ENCODE data around the gene PLK5. TPM values are rescaled to one million over a fixed set of nuclear protein-coding genes. Genes with fewer than 3 reads are reported as not detected.

The PLK5 gene
- total RNA-seq, 1 experiment from 2014 or later = 1.4 TPM

DNA sequence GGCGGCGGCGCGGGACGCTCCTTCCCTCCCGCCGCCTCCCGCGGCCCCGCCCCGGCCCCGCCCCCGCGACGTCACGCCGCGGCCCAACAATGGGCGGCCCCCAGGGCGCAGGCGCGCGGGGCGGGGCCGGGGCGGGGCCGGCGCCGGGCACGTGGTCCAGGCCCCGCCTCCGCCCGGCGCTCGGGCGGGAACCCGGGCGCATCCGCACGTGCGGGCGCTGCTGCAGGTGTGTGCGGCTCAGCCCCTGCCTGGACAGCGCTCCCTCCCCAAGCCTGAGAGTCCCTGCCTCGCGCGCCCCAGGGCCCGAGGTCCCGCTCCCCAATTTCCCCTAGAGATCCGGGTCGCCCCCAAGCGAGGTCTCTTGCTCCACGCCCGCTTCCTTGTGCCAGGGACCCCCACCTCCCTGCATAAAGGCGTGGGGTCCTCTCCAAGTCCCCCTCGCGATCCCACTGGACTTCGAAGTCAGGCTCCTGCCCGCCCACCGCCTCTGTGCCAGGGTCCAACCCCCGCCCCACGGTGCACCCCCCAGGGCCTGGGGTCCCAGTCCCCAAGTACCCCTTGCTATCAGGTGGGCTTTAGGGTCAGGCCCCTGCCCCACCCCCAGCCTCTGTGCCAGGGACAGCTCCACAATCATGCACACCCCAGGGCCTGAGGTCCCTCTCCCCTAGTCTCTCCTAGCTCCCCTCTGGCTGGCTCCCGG lies 44.6 kb downstream of the PLK5 start, which contains the start of gene MEX3D (continued):
- TF ChIP-seq, protein P1, sequence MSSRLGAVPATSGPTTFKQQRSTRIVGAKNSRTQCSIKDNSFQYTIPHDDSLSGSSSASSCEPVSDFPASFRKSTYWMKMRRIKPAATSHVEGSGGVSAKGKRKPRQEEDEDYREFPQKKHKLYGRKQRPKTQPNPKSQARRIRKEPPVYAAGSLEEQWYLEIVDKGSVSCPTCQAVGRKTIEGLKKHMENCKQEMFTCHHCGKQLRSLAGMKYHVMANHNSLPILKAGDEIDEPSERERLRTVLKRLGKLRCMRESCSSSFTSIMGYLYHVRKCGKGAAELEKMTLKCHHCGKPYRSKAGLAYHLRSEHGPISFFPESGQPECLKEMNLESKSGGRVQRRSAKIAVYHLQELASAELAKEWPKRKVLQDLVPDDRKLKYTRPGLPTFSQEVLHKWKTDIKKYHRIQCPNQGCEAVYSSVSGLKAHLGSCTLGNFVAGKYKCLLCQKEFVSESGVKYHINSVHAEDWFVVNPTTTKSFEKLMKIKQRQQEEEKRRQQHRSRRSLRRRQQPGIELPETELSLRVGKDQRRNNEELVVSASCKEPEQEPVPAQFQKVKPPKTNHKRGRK (CRISPR knock-in tag; IDR thresholded peaks at IDR 0.05; ENCODE audit: borderline replicate concordance) = no peak
- TF ChIP-seq ELF4 (CRISPR knock-in tag; IDR thresholded peaks at IDR 0.05; ENCODE audit: low read depth) = peak; percentile 92; the same call in 1 of the 2 replicates
- TF ChIP-seq ZNF121 (CRISPR knock-in tag; IDR thresholded peaks at IDR 0.05) = no peak
- TF ChIP-seq, protein P2, sequence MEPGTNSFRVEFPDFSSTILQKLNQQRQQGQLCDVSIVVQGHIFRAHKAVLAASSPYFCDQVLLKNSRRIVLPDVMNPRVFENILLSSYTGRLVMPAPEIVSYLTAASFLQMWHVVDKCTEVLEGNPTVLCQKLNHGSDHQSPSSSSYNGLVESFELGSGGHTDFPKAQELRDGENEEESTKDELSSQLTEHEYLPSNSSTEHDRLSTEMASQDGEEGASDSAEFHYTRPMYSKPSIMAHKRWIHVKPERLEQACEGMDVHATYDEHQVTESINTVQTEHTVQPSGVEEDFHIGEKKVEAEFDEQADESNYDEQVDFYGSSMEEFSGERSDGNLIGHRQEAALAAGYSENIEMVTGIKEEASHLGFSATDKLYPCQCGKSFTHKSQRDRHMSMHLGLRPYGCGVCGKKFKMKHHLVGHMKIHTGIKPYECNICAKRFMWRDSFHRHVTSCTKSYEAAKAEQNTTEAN (CRISPR knock-in tag; IDR thresholded peaks at IDR 0.05) = peak; percentile 96
- TF ChIP-seq ZBTB21 (CRISPR knock-in tag; IDR thresholded peaks at IDR 0.05; ENCODE audit: borderline replicate concordance) = peak; percentile 53; the same call in 1 of the 2 replicates
- TF ChIP-seq, protein P3, sequence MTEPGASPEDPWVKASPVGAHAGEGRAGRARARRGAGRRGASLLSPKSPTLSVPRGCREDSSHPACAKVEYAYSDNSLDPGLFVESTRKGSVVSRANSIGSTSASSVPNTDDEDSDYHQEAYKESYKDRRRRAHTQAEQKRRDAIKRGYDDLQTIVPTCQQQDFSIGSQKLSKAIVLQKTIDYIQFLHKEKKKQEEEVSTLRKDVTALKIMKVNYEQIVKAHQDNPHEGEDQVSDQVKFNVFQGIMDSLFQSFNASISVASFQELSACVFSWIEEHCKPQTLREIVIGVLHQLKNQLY (CRISPR knock-in tag; IDR thresholded peaks at IDR 0.05) = no peak
- TF ChIP-seq, protein P4, sequence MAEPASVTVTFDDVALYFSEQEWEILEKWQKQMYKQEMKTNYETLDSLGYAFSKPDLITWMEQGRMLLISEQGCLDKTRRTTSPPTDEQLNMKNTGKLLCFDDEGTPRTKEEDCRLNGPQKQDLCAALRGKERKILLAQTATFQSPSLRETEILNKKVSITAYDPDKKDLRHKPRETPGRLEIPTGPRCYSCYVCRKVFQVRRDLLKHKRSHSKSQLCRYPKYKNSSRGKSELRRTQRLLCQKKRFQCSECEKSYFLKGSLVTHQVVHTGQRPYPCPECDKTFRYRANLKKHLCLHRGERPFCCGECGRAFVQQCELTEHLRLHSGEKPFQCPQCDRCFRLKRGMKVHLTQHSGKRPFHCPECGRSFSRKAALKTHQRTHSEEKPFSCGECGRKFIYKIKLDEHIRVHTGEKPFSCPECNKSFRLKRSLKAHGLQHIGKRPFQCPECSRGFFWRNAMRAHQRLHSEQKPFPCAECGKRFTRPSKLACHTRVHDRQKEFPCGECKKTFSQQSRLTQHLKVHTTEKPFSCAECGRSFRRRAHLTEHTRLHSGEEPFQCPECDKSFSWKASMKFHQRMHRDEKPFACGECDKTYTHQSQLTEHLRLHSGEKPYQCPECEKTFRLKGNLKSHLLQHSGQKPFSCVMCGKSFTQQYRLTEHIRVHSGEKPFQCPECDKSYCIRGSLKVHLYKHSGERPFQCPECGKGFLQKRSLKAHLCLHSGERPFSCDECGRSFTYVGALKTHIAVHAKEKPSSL (CRISPR knock-in tag; conservative IDR thresholded peaks at IDR 0.05) = no peak
- TF ChIP-seq ESRRA (CRISPR knock-in tag; IDR thresholded peaks at IDR 0.05; ENCODE audit: borderline replicate concordance) = peak; percentile 95; the same call in 1 of the 2 replicates
- peak; percentile 69; the same call in 1 of the 2 replicates for TF ChIP-seq NR1H2 (CRISPR knock-in tag; IDR thresholded peaks at IDR 0.05)
- TF ChIP-seq, protein P5, sequence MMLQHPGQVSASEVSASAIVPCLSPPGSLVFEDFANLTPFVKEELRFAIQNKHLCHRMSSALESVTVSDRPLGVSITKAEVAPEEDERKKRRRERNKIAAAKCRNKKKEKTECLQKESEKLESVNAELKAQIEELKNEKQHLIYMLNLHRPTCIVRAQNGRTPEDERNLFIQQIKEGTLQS (CRISPR knock-in tag; conservative IDR thresholded peaks at IDR 0.05) = 0 out of 2 replicates have a peak, but pooled peaks have one; percentile 35
- peak; percentile 96; the same call in 1 of the 2 replicates for TF ChIP-seq NFE2L1 (CRISPR knock-in tag; IDR thresholded peaks at IDR 0.05)
- TF ChIP-seq FOXK1 (CRISPR knock-in tag; IDR thresholded peaks at IDR 0.05) = peak; percentile 95
- TF ChIP-seq, protein P6, sequence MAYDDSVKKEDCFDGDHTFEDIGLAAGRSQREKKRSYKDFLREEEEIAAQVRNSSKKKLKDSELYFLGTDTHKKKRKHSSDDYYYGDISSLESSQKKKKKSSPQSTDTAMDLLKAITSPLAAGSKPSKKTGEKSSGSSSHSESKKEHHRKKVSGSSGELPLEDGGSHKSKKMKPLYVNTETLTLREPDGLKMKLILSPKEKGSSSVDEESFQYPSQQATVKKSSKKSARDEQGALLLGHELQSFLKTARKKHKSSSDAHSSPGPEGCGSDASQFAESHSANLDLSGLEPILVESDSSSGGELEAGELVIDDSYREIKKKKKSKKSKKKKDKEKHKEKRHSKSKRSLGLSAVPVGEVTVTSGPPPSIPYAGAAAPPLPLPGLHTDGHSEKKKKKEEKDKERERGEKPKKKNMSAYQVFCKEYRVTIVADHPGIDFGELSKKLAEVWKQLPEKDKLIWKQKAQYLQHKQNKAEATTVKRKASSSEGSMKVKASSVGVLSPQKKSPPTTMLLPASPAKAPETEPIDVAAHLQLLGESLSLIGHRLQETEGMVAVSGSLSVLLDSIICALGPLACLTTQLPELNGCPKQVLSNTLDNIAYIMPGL (CRISPR knock-in tag; IDR thresholded peaks at IDR 0.05) = 0 out of 2 replicates have a peak, but pooled peaks have one; percentile 50
- no peak for TF ChIP-seq RORB (CRISPR knock-in tag; IDR thresholded peaks at IDR 0.05)
- no peak for TF ChIP-seq NR3C1 (CRISPR knock-in tag; conservative IDR thresholded peaks at IDR 0.05; ENCODE audit: low read depth)
- TF ChIP-seq MXD4 (CRISPR knock-in tag; IDR thresholded peaks at IDR 0.05; ENCODE audit: borderline replicate concordance) = no peak
- peak; percentile 90 for TF ChIP-seq ATF1 (CRISPR knock-in tag; IDR thresholded peaks at IDR 0.05)
- no peak for TF ChIP-seq EMX1 (CRISPR knock-in tag; IDR thresholded peaks at IDR 0.05)
- TF ChIP-seq, protein P7, sequence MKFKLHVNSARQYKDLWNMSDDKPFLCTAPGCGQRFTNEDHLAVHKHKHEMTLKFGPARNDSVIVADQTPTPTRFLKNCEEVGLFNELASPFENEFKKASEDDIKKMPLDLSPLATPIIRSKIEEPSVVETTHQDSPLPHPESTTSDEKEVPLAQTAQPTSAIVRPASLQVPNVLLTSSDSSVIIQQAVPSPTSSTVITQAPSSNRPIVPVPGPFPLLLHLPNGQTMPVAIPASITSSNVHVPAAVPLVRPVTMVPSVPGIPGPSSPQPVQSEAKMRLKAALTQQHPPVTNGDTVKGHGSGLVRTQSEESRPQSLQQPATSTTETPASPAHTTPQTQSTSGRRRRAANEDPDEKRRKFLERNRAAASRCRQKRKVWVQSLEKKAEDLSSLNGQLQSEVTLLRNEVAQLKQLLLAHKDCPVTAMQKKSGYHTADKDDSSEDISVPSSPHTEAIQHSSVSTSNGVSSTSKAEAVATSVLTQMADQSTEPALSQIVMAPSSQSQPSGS (CRISPR knock-in tag; IDR thresholded peaks at IDR 0.05; ENCODE audit: borderline replicate concordance, low read depth) = 0 out of 2 replicates have a peak, but pooled peaks have one; percentile 68
